Fibroblast of skin of right quadriceps (primary cell): ENCODE results near the gene ACSL6.

Source experiments
- DNase-seq: peaks from one replicate; pipeline ENCODE4 v3.0.0-alpha.2; 2013

Gene ACSL6

GRCh38 chr5:132011622-132012343 is at the start of gene ACSL6:
Gene ACSL6, minus strand, starts transcription at chr5:132011658. Its CDS starts 105 bp downstream, at chr5:132011553.
- DNase-seq: no peak

GRCh38 chr5:132060501-132061161 is 49.2 kb upstream of the ACSL6 start, which contains the start of gene IL3:
Gene IL3, plus strand, starts transcription at chr5:132060655. Its CDS starts 52 bp downstream, at chr5:132060707.
- no peak for DNase-seq

GRCh38 chr5:132059696-132060500 is 48.4 kb upstream of the ACSL6 start:
- DNase-seq: no peak

GRCh38 chr5:132059043-132059695 is 47.7 kb upstream of the ACSL6 start:
- no peak for DNase-seq

- DNase-seq: no peak
Measured at GRCh38 chr5:132058646-132059042, 47.2 kb upstream of the ACSL6 start.

GRCh38 chr5:132057498-132058255 is 46.2 kb upstream of the ACSL6 start:
- no peak for DNase-seq

- DNase-seq: no peak
Measured at GRCh38 chr5:132056610-132057497, 45.4 kb upstream of the ACSL6 start.

- no peak for DNase-seq
Measured at GRCh38 chr5:132055808-132056609, 44.6 kb upstream of the ACSL6 start.

GRCh38 chr5:132055441-132055807 is 44.0 kb upstream of the ACSL6 start:
- DNase-seq: no peak

GRCh38 chr5:132054697-132055440 is 43.4 kb upstream of the ACSL6 start:
- no peak for DNase-seq

- no peak for DNase-seq
Measured at GRCh38 chr5:132054031-132054696, 42.7 kb upstream of the ACSL6 start.

- no peak for DNase-seq
Measured at GRCh38 chr5:132053483-132053882, 42.0 kb upstream of the ACSL6 start.

- DNase-seq: no peak
Measured at GRCh38 chr5:132052520-132052919, 41.1 kb upstream of the ACSL6 start.

GRCh38 chr5:132050661-132051552 is 39.4 kb upstream of the ACSL6 start:
- no peak for DNase-seq

- DNase-seq: no peak
Measured at GRCh38 chr5:132050136-132050535, 38.7 kb upstream of the ACSL6 start.

GRCh38 chr5:132049559-132049958 is 38.1 kb upstream of the ACSL6 start:
- no peak for DNase-seq

GRCh38 chr5:132049093-132049492 is 37.6 kb upstream of the ACSL6 start:
- no peak for DNase-seq

GRCh38 chr5:132046880-132047299 is 35.4 kb upstream of the ACSL6 start:
- DNase-seq: no peak
